Esophagus squamous epithelium (tissue), 4 donors: Measurements from ENCODE around the gene MAMDC4.

ENCODE experiments used
- CTCF ChIP-seq, 6 experiments: fragments of 450-650 bp in 4 of 6; fragments of 200-600 bp in 2 of 6; sonication (generic) in 2 of 6; IDR thresholded peaks; one replicate each; pipeline ENCODE4 v1.5.1; 2016 to 2019; ENCODE audit warnings: antibody characterized with exemption in 6 of 6, mild to moderate bottlenecking in 4 of 6, moderate library complexity in 4 of 6
- POLR2A ChIP-seq, 4 donors: fragments of 450-650 bp; IDR thresholded peaks; one replicate each; pipeline ENCODE4 v1.6.1; 2017; ENCODE audit warnings: antibody characterized with exemption in 4 of 4, mild to moderate bottlenecking in 4 of 4, moderate library complexity in 3 of 4

- no peak for TF ChIP-seq CTCF (IDR thresholded peaks at IDR 0.05)
- no peak for TF ChIP-seq POLR2A (IDR thresholded peaks at IDR 0.05)
Observed at GRCh38 chr9:136875155-136875554, 23.0 kb downstream of the MAMDC4 start.
